ENCODE data around the gene BRD1. TPM values are rescaled to one million over a fixed set of nuclear protein-coding genes. Genes with fewer than 3 reads are reported as not detected.

Gene BRD1
- total and polyA plus RNA-seq, 12 donors, result 8.2 to 23.2 (median 16.9) TPM

GRCh38 chr22:49723478-49724029 lies 104.1 kb downstream of the BRD1 start:
- intact Hi-C loops (cut with DNase I), result loop anchor here in 3 of 10 donors (5.0 to 10.0 kb wide), 3 partner anchors 66 to 679 kb away; no protein-coding TSS in a partner anchor
- Histone ChIP-seq H3K4me3 (peak overlapping the region in 1 of 10 donors; percentile 52), H3K36me3 (no peaks in the 10 kb centered on the region), H3K4me1 (peaks cover 0 to 14% (median 5%) of the 10 kb centered on the region in 9 donors), H3K9me3 (no peaks in the 10 kb centered on the region), H3K27me3 (peaks cover 7 to 60% (median 52%) of the 10 kb centered on the region in 7 donors), H3K27ac (no peak overlapping the region)
- 86 to 89% methylated on average over 14 of the region's 14 CpGs for WGBS, 2 donors
- ATAC-seq, result no peak
- no peak for DNase-seq
- no peak for TF ChIP-seq CTCF (IDR thresholded peaks at IDR 0.05)

Other genes starting within 250 kb of the BRD1 start
- 1 to 10 TPM; 3.5 to 5.9 (median 4.4) TPM for gene ZBED4, start 26.0 kb upstream of the BRD1 start, total RNA-seq
- gene ZBED4, start 26.0 kb upstream of the BRD1 start, polyA plus RNA-seq, result 1 to 10 TPM; 2.6 to 3.2 TPM
- gene ALG12, start 90.6 kb upstream of the BRD1 start, total RNA-seq, result 10 to 100 TPM in 9 of 10 donors, 1 to 10 TPM in 1; 9.6 to 19.8 (median 16.0) TPM
- gene ALG12, start 90.6 kb upstream of the BRD1 start, polyA plus RNA-seq, result 10 to 100 TPM in 1 of 2 donors, 1 to 10 TPM in 1; 9.7 to 10.4 TPM
- gene CRELD2, start 90.8 kb upstream of the BRD1 start, total RNA-seq, result 10 to 100 TPM; 13.0 to 32.5 (median 19.2) TPM
- gene CRELD2, start 90.8 kb upstream of the BRD1 start, polyA plus RNA-seq, result 10 to 100 TPM; 11.0 to 90.0 TPM
- gene PIM3, start 132.9 kb upstream of the BRD1 start, total RNA-seq, result 10 to 100 TPM; 27.4 to 81.6 (median 41.6) TPM
- gene PIM3, start 132.9 kb upstream of the BRD1 start, polyA plus RNA-seq, result 10 to 100 TPM; 43.9 to 62.0 TPM
- gene IL17REL, start 184.9 kb upstream of the BRD1 start, total RNA-seq, result under 1 TPM in 1 of 10 donors, not detected in 9; 0.11 TPM
- not detected for gene IL17REL, start 184.9 kb upstream of the BRD1 start, polyA plus RNA-seq
- not detected for gene TTLL8, start 230.4 kb upstream of the BRD1 start, total RNA-seq
- gene TTLL8, start 230.4 kb upstream of the BRD1 start, polyA plus RNA-seq, result not detected